NCI-H1105 treated with DMSO at 0.1 percent for 48 hours (cell line): ENCODE data around the gene STX3.
"Not testable (repeated sequence)": the region's sequence is repeated elsewhere in the genome, so short reads cannot be mapped to it uniquely, and the experiment has no call there.

Experiments
- DNase-seq: peaks from one replicate; lab custom pipeline; 2025; lab: John Stamatoyannopoulos, UW

STX3 gene

GRCh38 chr11:59758401-59759037 lies 3.3 kb downstream of the STX3 start:
- DNase-seq, result no peak

DNA sequence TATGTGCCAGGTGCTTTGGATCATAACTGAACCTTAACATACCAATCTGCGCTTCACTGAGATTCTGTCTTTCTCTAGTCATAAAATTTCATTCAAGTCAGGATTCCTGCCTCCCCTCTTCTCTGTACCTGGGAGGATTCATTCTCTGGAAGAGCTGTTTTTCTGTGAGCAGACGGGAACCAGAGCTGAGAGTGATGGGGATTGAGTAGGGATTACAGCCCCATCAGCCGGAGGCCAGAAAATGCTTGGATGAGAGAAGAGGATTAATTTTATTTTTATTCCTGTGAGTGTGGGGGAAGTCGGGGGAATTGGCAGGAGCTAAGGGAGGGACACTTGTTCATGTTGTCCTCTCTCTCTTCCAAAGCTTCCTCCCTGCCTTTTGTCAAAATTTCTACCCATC lies 4.7 kb downstream of the STX3 start:
- DNase-seq, result no peak

DNA sequence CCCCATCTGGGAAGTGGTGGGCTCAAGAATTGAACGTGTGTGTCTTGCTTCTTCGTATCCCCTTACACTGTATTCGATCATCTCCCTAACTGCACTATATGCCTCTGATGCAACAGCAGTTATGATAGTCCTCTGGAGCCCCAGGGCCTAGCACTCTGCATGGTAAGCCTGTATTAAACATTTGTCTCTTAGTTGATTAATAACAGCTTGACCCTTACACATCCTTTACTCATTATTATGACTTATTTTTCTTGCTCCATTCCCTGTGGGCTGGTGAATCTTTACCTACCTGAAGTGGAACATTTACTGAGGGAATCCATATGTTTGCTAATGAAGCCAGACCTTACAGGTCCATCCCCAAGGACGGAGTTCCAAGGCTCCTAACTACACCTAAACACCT lies 5.6 kb downstream of the STX3 start:
- DNase-seq, result no peak

GRCh38 chr11:59761993-59762392 lies 6.8 kb downstream of the STX3 start:
- no peak for DNase-seq

DNA sequence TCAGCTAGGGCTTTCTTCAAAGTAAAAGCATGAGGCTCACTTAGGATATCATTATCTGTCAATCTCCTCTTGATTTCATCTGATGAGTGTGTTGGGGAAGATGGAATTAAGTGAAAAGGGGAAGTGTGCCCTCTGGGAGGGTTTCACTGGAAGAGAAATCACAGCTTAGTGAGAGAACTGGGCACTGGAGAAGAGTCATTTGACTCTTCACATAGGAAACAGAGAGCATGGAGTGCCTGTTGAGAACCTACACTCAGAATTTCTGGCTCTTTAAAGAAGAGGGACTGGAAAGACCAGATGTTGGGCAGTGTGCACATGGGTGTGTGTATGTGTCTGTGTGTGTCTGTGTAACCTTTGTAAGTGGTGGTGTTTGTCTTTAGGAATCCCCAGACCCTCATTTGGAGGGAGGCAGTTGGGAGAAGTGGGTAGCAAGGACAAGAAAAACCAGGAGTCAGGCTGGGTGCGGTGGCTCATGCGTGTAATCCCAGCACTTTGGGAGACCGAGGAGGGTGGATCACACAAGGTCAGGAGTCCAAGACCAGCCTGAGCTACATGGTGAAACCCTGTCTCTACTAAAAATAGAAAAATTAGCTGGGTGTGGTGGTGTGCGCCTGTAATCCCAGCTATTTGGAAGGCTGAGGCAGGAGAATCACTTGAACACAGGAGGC lies 10.0 kb downstream of the STX3 start:
- no peak for DNase-seq

DNA sequence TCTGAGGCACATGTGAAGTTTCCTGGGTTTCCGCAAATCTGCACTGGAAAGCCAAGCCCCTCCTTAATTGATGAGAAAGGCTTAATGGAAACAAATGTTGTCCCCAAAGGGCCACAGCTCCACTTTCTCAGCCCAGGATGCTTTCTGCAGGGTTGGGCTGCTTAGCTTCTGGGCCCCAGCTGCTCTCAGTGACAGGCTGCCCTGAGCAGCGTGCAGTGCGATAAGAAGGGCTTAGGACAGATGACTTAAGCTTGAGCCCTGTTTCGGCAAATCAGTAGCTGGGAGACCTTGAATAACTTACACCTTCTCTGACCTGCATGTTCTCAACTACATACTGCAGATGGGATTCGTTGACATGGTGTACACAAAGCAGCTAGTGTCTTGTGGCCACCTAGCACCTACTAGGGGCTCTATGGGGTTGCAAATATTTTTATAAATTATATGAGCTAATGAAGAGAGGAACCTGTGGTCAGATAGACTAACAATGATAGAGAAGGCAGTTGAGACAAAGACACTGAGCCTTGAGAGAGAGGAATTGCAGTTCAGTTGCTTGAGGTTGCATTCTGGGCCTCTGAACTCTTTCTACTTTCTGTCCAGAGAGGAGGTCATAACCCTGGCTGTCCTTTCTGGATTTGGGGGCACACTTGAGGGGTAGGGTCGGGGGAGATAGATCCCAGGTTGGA lies 11.5 kb downstream of the STX3 start:
- no peak for DNase-seq

- DNase-seq, result no peak
Measured at GRCh38 chr11:59767225-59767611, 12.0 kb downstream of the STX3 start.

GRCh38 chr11:59769111-59769510 lies 13.9 kb downstream of the STX3 start:
- no peak for DNase-seq

GRCh38 chr11:59769828-59770227 lies 14.7 kb downstream of the STX3 start:
- DNase-seq, result no peak

DNA sequence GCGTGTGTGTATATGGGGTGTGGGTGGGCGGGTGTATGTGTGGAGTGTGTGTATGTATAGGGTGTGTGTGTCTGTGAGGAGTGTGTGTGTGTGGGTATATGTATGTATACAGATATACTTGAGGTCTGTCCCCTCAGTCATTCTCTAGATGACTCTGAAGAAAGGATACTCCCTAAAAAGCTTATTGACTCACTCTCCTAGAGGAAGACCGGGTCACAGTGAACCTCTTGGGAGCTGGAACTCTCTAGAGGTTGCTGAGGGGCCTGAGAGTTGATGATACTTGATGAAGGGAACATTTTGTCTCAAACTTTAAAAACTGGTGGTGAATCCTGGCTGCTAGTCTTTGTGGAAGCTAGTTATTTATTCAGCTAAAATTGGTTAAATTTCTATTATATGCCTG lies 15.1 kb downstream of the STX3 start:
- DNase-seq, result no peak

DNA sequence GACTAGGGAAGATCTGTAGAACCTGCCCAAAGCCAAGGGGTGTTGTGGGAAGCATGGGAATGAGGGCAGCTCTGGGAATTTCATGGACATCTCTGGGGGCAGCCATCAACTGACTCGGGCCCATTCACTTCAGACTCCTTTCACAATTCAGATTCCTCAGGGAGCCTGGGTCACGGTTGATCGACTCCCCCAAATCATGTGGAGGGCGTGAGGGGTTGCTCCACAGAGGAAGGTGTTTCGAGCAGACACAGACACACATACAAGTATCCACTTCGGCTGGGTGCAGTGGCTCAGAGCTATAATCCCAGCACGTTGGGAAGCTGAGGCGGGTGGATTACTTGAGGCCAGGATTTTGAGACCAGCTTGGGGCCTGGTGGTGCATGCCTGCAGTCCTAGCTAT lies 15.7 kb downstream of the STX3 start:
- DNase-seq, result no peak

- DNase-seq, result no peak
Measured at GRCh38 chr11:59771605-59772004, 16.4 kb downstream of the STX3 start.

DNA sequence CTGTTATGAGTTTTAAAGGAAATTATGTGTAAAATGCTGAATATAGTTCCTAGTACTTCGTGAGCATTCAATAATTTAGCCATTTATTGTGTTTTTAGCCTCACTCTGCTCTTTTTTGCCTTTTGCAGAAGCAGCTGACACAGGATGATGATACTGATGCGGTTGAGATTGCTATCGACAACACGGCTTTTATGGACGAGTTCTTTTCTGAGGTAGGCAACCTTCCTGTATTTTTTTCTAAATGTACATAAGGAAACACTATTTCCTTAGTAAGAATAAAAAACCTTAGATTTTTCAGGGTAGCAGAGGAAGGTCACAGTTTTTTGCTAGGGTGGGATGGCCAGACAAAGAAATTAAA lies 17.9 kb downstream of the STX3 start:
- no peak for DNase-seq

GRCh38 chr11:59776210-59777066 lies 21.3 kb downstream of the STX3 start:
- DNase-seq, result no peak

DNA sequence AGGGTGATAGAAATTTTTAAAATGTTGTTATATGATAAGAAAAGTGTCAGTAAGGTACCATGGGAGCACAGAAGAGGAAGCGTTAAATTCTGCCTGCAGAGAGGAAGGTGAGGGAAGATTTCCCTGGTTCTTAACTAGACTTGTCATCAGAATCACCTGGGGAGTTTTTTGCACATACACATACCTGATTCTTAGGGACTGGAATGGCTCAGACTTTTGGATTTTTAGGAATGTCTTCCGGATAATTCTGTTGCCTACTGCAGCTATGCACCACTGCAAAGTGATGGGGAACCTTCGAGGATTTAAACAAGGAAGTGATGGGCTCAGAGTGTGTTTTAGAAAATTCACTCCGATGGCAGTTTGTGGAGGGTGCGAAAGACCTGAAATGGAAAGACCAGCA lies 21.9 kb downstream of the STX3 start:
- no peak for DNase-seq

DNA sequence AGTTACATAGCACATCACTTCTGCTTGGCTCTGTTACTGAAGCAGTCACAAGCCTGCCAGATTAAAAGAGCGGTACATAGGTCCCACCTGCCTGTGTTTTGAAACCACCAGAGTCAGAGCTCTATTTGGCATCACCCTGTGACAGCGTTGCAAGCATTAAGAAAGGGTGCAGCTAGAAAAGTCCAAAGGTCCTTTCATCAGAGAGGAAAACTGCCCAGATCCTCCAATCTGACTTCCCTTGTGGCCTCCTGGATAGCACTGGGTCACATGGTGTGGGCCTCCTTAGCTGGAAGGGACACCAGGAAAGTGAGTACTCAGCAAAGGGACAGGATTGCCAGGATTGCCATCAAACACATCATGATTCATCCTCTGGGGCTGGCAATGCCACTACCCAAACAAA lies 22.9 kb downstream of the STX3 start:
- no peak for DNase-seq

DNA sequence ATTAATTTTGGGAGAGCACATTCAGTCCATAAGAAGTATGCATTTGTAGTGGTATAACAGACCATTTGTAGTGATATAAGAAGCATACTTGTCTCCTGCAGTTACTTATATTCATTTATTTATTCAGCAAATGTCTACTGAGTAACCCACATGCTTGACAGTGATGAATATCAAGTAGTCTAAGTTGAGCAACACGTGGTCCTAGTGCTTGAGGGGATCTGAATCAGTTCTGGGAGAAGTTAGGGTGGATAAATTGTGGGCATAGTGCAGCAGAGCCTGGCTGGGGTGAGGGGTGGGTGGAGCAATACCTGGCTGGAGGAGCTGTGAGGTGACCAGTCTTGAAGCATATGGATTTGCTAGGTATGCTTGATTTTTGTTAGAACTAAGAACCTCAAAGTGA lies 24.3 kb downstream of the STX3 start:
- DNase-seq, result no peak

GRCh38 chr11:59782080-59782479 lies 26.9 kb downstream of the STX3 start:
- DNase-seq, result no peak

DNA sequence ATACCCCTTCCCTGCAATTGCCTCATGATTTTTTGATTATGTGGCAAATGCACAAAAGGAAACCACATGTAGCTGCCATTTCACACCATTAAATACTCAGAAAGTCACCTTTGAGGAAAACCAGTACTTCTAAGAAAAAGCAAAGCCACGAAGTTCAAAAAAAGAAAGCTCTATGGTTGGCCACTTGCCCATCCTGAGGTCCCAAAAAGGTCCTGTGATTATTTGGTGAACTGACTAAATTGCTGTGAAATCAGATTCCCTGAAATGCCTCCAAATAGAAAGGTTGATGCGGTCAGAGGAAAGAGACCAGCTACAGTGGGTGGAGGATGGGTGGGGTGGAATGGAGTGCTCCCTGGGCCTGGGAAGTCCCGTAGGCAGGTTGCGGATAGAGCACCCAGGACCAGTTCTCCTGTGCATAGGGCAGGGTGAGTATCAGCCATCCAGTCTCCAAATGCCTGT lies 28.5 kb downstream of the STX3 start:
- no peak for DNase-seq

- not testable (repeated sequence) for DNase-seq
Measured at GRCh38 chr11:59784441-59784840, 29.3 kb downstream of the STX3 start.

- DNase-seq, result no peak
Measured at GRCh38 chr11:59785818-59786217, 30.6 kb downstream of the STX3 start.

GRCh38 chr11:59787255-59787588 lies 32.0 kb downstream of the STX3 start:
- DNase-seq, result no peak

- DNase-seq, result no peak
Measured at GRCh38 chr11:59787816-59788215, 32.6 kb downstream of the STX3 start.
